Fibroblast of lung (primary cell): Measurements from ENCODE around the gene TYSND1. TPM values are rescaled to one million over a fixed set of nuclear protein-coding genes. Genes with fewer than 3 reads are reported as not detected.
A peak's percentile ranks its signal among the peaks of the same experiment; 100 is the strongest.

ENCODE experiments used
- DNase-seq, 2 donors: peaks; one replicate each; pipeline versions ENCODE4 v3.0.0 to v3.0.0-alpha.2; 2010; ENCODE audit warnings: low read depth in 2 of 2
- H2AFZ ChIP-seq: 2 replicates; pipeline ENCODE4 v1.5.1; 2012; ENCODE audit warnings: low read length, control low read depth, inconsistent platforms
- H3K27ac ChIP-seq: 2 replicates; pipeline ENCODE4 v1.5.1; 2011; ENCODE audit warnings: low read length, control low read depth; ENCODE audit not compliant: insufficient read depth
- H3K27me3 ChIP-seq: 2 replicates; pipeline ENCODE4 v1.5.1; 2011; ENCODE audit warnings: mild to moderate bottlenecking, low read length; ENCODE audit not compliant: control insufficient read depth, insufficient read depth
- H3K36me3 ChIP-seq: 2 replicates; pipeline ENCODE4 v1.5.1; 2011; ENCODE audit warnings: low read length; ENCODE audit not compliant: control insufficient read depth, insufficient read depth
- H3K4me1 ChIP-seq: 2 replicates; pipeline ENCODE4 v1.5.1; 2011; ENCODE audit warnings: low read length; ENCODE audit not compliant: control insufficient read depth, insufficient read depth; ENCODE audit errors: extremely low read depth
- H3K4me2 ChIP-seq: 2 replicates; pipeline ENCODE4 v1.5.1; 2011; ENCODE audit warnings: low read length, control low read depth; ENCODE audit not compliant: insufficient read depth; ENCODE audit errors: extremely low read depth
- H3K4me3 ChIP-seq, 4 experiments: fragments of 200-600 bp in 1 of 4; sonication (generic) in 1 of 4; replicated peaks in 1 of 4; 2 replicates each; pipeline ENCODE4 v1.5.1; 2011 to 2016; ENCODE audit warnings: low read length in 4 of 4, low read depth in 3 of 4, mild to moderate bottlenecking in 3 of 4, control low read depth in 2 of 4, inconsistent platforms in 1 of 4, mixed read lengths in 1 of 4; ENCODE audit not compliant: insufficient read depth in 1 of 4; ENCODE audit errors: control extremely low read depth in 1 of 4
- H3K79me2 ChIP-seq: 2 replicates; pipeline ENCODE4 v1.5.1; 2012; ENCODE audit warnings: mild to moderate bottlenecking, low read length, inconsistent platforms; ENCODE audit not compliant: control insufficient read depth, insufficient read depth
- H3K9ac ChIP-seq: 2 replicates; pipeline ENCODE4 v1.5.1; 2011; ENCODE audit warnings: mild to moderate bottlenecking, low read length, control low read depth; ENCODE audit not compliant: insufficient read depth
- H3K9me3 ChIP-seq: 2 replicates; pipeline ENCODE4 v1.5.1; 2012; ENCODE audit warnings: low read depth, low read length; ENCODE audit not compliant: control insufficient read depth, insufficient read depth
- H4K20me1 ChIP-seq: 2 replicates; pipeline ENCODE4 v1.5.1; 2011; ENCODE audit warnings: low read length; ENCODE audit not compliant: control insufficient read depth, insufficient read depth; ENCODE audit errors: extremely low read depth
- EZH2 ChIP-seq: IDR thresholded peaks from 2 replicates; pipeline ENCODE4 v1.5.1; 2012; ENCODE audit warnings: low read length, control low read depth, mild to moderate bottlenecking; ENCODE audit errors: missing control alignments
- polyA minus RNA-seq: library from RNA; depleted of rRNA, polyadenylated mRNA; stranded (reverse); fragments of >200 nt; gene quantifications from 2 replicates; pipeline ENCODE4 v1.2.3, GENCODE V29; 2011; ENCODE audit warnings: low replicate concordance
- polyA plus RNA-seq, 2 donors: library from polyadenylated mRNA; depleted of rRNA in 1 of 2; stranded (reverse) in 1 of 2; unstranded in 1 of 2; fragments of >200 nt; gene quantifications; 2 replicates each; pipeline ENCODE4 v1.2.1, GENCODE V29; 2011 to 2012; ENCODE audit warnings: missing spikeins in 1 of 2
- total RNA-seq: library from RNA; depleted of rRNA; stranded (reverse); fragments of >200 nt; gene quantifications from 2 replicates; pipeline ENCODE4 v1.2.1, GENCODE V29; 2014
- TF ChIP-seq, protein P1 (sequence below), 2 donors: IDR thresholded peaks in 1 of 2; conservative IDR thresholded peaks in 1 of 2; 1 replicate in 1 of 2; 2 replicates in 1 of 2; pipeline ENCODE4 v1.5.1; 2011 to 2012; ENCODE audit warnings: low read length in 2 of 2, control low read depth in 1 of 2, inconsistent platforms in 1 of 2, low read depth in 1 of 2, mild to moderate bottlenecking in 1 of 2

The TYSND1 gene, protein sequence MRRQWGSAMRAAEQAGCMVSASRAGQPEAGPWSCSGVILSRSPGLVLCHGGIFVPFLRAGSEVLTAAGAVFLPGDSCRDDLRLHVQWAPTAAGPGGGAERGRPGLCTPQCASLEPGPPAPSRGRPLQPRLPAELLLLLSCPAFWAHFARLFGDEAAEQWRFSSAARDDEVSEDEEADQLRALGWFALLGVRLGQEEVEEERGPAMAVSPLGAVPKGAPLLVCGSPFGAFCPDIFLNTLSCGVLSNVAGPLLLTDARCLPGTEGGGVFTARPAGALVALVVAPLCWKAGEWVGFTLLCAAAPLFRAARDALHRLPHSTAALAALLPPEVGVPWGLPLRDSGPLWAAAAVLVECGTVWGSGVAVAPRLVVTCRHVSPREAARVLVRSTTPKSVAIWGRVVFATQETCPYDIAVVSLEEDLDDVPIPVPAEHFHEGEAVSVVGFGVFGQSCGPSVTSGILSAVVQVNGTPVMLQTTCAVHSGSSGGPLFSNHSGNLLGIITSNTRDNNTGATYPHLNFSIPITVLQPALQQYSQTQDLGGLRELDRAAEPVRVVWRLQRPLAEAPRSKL
- total RNA-seq: 12.8 and 15.5 TPM in 2 replicates
- 2.4 and 2.6 TPM in 2 replicates for polyA plus RNA-seq
- 3.3 and 3.6 TPM in 2 replicates for polyA plus RNA-seq (2012)
- polyA minus RNA-seq: 2.9 and 6.2 TPM in 2 replicates

GRCh38 chr10:70146489-70147258 lies at the start of gene TYSND1:
TSS of gene TYSND1 (minus strand) at chr10:70146700. CDS start at chr10:70146586, 114 bp downstream.
- peaks cover 25% of the 10 kb centered on the region for H3K79me2 ChIP-seq
- H3K4me2 ChIP-seq: peak within 1 kb of the TSS; percentile 95
- no peaks in the 10 kb centered on the region for H3K9me3 ChIP-seq
- H3K4me3 ChIP-seq: peak within 1 kb of the TSS; percentile 48 to 67 (median 60)
- peaks cover 2% of the 10 kb centered on the region for H3K4me1 ChIP-seq
- H3K27ac ChIP-seq: peak within 1 kb of the TSS; percentile 89
- DNase-seq: peak; percentile 97 to 98
- TF ChIP-seq, protein P1, sequence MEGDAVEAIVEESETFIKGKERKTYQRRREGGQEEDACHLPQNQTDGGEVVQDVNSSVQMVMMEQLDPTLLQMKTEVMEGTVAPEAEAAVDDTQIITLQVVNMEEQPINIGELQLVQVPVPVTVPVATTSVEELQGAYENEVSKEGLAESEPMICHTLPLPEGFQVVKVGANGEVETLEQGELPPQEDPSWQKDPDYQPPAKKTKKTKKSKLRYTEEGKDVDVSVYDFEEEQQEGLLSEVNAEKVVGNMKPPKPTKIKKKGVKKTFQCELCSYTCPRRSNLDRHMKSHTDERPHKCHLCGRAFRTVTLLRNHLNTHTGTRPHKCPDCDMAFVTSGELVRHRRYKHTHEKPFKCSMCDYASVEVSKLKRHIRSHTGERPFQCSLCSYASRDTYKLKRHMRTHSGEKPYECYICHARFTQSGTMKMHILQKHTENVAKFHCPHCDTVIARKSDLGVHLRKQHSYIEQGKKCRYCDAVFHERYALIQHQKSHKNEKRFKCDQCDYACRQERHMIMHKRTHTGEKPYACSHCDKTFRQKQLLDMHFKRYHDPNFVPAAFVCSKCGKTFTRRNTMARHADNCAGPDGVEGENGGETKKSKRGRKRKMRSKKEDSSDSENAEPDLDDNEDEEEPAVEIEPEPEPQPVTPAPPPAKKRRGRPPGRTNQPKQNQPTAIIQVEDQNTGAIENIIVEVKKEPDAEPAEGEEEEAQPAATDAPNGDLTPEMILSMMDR (conservative IDR thresholded peaks at IDR 0.05 in 1 of 2, IDR thresholded peaks at IDR 0.05 in 1 of 2; ENCODE audit: low read depth in 1 of 2, low read length in 2 of 2): peak; percentile 61 to 79
- no peak for TF ChIP-seq EZH2
- H3K9ac ChIP-seq: peak within 1 kb of the TSS; percentile 73
- H3K36me3 ChIP-seq: peaks cover 3% of the 10 kb centered on the region
- H2AFZ ChIP-seq: peak within 1 kb of the TSS; percentile 11
- H4K20me1 ChIP-seq: no peaks in the 10 kb centered on the region
- no peaks in the 10 kb centered on the region for H3K27me3 ChIP-seq

GRCh38 chr10:70193391-70193844 lies 46.9 kb upstream of the TYSND1 start:
- DNase-seq: peak; percentile 21 to 41
- Histone ChIP-seq H3K4me2 (peak overlapping the region; percentile 10), H3K27ac (peak overlapping the region; percentile 53), H3K4me1 (peaks cover 29% of the 10 kb centered on the region), H3K79me2 (no peaks in the 10 kb centered on the region), H3K4me3 (no peak overlapping the region), H2AFZ (no peak overlapping the region), H3K36me3 (peaks cover 2% of the 10 kb centered on the region), H4K20me1 (no peaks in the 10 kb centered on the region), H3K9ac (no peak overlapping the region), H3K9me3 (no peaks in the 10 kb centered on the region), H3K27me3 (no peaks in the 10 kb centered on the region)
- no peak for TF ChIP-seq EZH2
- TF ChIP-seq, protein P1 (conservative IDR thresholded peaks at IDR 0.05 in 1 of 2, IDR thresholded peaks at IDR 0.05 in 1 of 2; ENCODE audit: low read depth in 1 of 2, low read length in 2 of 2): no peak
